Hepatocyte (in vitro differentiated cells): ENCODE data around the gene SNX27. TPM values are rescaled to one million over a fixed set of nuclear protein-coding genes. Genes with fewer than 3 reads are reported as not detected.
A peak's percentile ranks its signal among the peaks of the same experiment; 100 is the strongest.

Experiments
- DNase-seq: peaks from one replicate; pipeline ENCODE4 v3.0.0-alpha.2; 2016; ENCODE audit warnings: low spot score
- H2AFZ ChIP-seq: fragments of 200-600 bp; sonication (generic); 2 replicates; pipeline ENCODE4 v1.6.0; 2016; ENCODE audit warnings: antibody characterized with exemption, mild to moderate bottlenecking
- H3K27ac ChIP-seq: fragments of 200-600 bp; sonication (generic); 2 replicates; pipeline ENCODE4 v1.5.1; 2016; ENCODE audit warnings: mild to moderate bottlenecking
- H3K27me3 ChIP-seq: fragments of 200-600 bp; sonication (generic); 2 replicates; pipeline ENCODE4 v1.6.1; 2016
- H3K36me3 ChIP-seq: fragments of 200-600 bp; sonication (generic); replicated peaks from 2 replicates; pipeline ENCODE4 v1.5.1; 2016; ENCODE audit warnings: low read depth; ENCODE audit not compliant: insufficient read depth
- H3K4me1 ChIP-seq: fragments of 200-600 bp; sonication (generic); 2 replicates; pipeline ENCODE4 v1.5.1; 2016; ENCODE audit warnings: mild to moderate bottlenecking, moderate library complexity; ENCODE audit not compliant: insufficient read depth
- H3K4me2 ChIP-seq: fragments of 200-600 bp; sonication (generic); 2 replicates; pipeline ENCODE4 v1.6.0; 2016
- H3K4me3 ChIP-seq: fragments of 200-600 bp; sonication (generic); 2 replicates; pipeline ENCODE4 v1.5.1; 2016; ENCODE audit warnings: mild to moderate bottlenecking
- H3K79me2 ChIP-seq: fragments of 200-600 bp; sonication (generic); 2 replicates; pipeline ENCODE4 v1.6.0; 2017; ENCODE audit warnings: mild to moderate bottlenecking
- H3K9me2 ChIP-seq: fragments of 200-600 bp; sonication (generic); replicated peaks from 2 replicates; pipeline ENCODE4 v1.6.0; 2017; ENCODE audit warnings: mild to moderate bottlenecking; ENCODE audit not compliant: insufficient read depth
- H3K9me3 ChIP-seq: fragments of 200-600 bp; sonication (generic); 2 replicates; pipeline ENCODE4 v1.5.1; 2016; ENCODE audit warnings: low read depth, mild to moderate bottlenecking
- H4K20me1 ChIP-seq: fragments of 200-600 bp; sonication (generic); 2 replicates; pipeline ENCODE4 v1.6.0; 2016; ENCODE audit warnings: mild to moderate bottlenecking; ENCODE audit not compliant: insufficient read depth, poor library complexity, severe bottlenecking
- CTCF ChIP-seq: fragments of 200-600 bp; sonication (generic); IDR thresholded peaks from 2 replicates; pipeline ENCODE4 v1.5.1; 2016; ENCODE audit warnings: antibody characterized with exemption, mild to moderate bottlenecking; ENCODE audit not compliant: poor library complexity
- EZH2 ChIP-seq: fragments of 200-600 bp; sonication (generic); IDR thresholded peaks from 2 replicates; pipeline ENCODE4 v1.6.1; 2016; ENCODE audit warnings: antibody characterized with exemption, mild to moderate bottlenecking, borderline replicate concordance
- EZH2phosphoT487 ChIP-seq: fragments of 200-600 bp; sonication (generic); IDR thresholded peaks from one replicate; pipeline ENCODE4 v1.6.1; 2018; ENCODE audit warnings: antibody characterized with exemption, mild to moderate bottlenecking, low read depth, moderate library complexity; ENCODE audit not compliant: unreplicated experiment, severe bottlenecking
- WGBS: methylation state at CpG from one replicate; pipeline ENCODE4 v1.1.6; 2016; ENCODE audit warnings: low lambda C conversion rate; ENCODE audit errors: missing lambda C conversion rate; 5-methylcytosine and 5-hydroxymethylcytosine counted together
- polyA plus RNA-seq: library from polyadenylated mRNA; unstranded; fragments of >200 nt; fragmentation: Nextera tagmentation; extraction: Ambion mirVana; gene quantifications from 2 replicates; pipeline ENCODE4 v1.2.1, GENCODE V29; 2016
- total RNA-seq: library from RNA; depleted of rRNA; stranded (reverse); fragments of >200 nt; gene quantifications from 2 replicates; pipeline ENCODE4 v1.2.3, GENCODE V29; 2014

SNX27 gene
- total and polyA plus RNA-seq, 2 experiments from 2014 or later = 24.0 to 38.7 TPM

GRCh38 chr1:151619489-151620093 lies 7.7 kb downstream of the SNX27 start:
- H3K9me3 ChIP-seq = no peaks in the 10 kb centered on the region
- H3K27me3 ChIP-seq = no peaks in the 10 kb centered on the region
- H3K27ac ChIP-seq = peak overlapping the region; percentile 74
- WGBS = 52% methylated on average over 6 of the region's 6 CpGs
- peak overlapping the region; percentile 64 for H3K4me2 ChIP-seq
- no peaks in the 10 kb centered on the region for H3K36me3 ChIP-seq
- no peaks in the 10 kb centered on the region for H3K9me2 ChIP-seq
- no peak for TF ChIP-seq CTCF
- no peak for TF ChIP-seq EZH2
- TF ChIP-seq EZH2phosphoT487 = no peak
- H3K4me1 ChIP-seq = peaks cover 36% of the 10 kb centered on the region
- DNase-seq = peak; percentile 56
- H3K4me3 ChIP-seq = no peak overlapping the region
- H2AFZ ChIP-seq = no peak overlapping the region
- H3K79me2 ChIP-seq = peaks cover 90% of the 10 kb centered on the region
- peaks cover 24% of the 10 kb centered on the region for H4K20me1 ChIP-seq

DNA sequence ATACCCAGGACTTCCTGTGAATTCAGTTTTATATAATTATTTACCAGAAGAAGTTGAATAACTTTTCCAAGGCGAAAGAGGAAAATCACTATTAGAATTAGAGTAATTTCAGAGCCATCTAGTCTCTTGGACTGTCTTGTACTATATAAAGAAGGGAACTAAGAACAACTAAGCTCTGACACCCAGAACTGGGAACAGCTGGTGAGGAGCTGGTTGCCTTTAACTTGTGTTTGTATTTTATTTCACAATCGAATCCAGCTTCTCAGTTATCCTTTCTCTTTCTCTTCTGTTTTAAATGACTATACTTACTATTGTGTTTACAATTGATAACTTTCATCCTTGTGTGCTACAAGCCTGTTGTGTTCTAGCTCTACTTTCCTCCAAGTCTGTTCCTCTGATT lies 8.4 kb downstream of the SNX27 start:
- no peak overlapping the region for H3K4me3 ChIP-seq
- peaks cover 24% of the 10 kb centered on the region for H4K20me1 ChIP-seq
- WGBS = 63% methylated on average over 2 of the region's 2 CpGs
- DNase-seq = no peak
- TF ChIP-seq EZH2phosphoT487 (no peak), CTCF (no peak), EZH2 (no peak)
- peak overlapping the region; percentile 64 for H3K4me2 ChIP-seq
- H3K27ac ChIP-seq = peak overlapping the region; percentile 74
- H3K79me2 ChIP-seq = peaks cover 90% of the 10 kb centered on the region
- H3K4me1 ChIP-seq = peaks cover 36% of the 10 kb centered on the region
- H3K36me3 ChIP-seq = no peaks in the 10 kb centered on the region
- no peaks in the 10 kb centered on the region for H3K9me2 ChIP-seq
- H2AFZ ChIP-seq = no peak overlapping the region
- H3K27me3 ChIP-seq = no peaks in the 10 kb centered on the region
- no peaks in the 10 kb centered on the region for H3K9me3 ChIP-seq

GRCh38 chr1:151621351-151621750 lies 9.5 kb downstream of the SNX27 start:
- Histone ChIP-seq H3K4me2 (peak overlapping the region; percentile 64), H3K79me2 (peaks cover 90% of the 10 kb centered on the region), H3K27me3 (no peaks in the 10 kb centered on the region), H3K4me3 (no peak overlapping the region), H4K20me1 (peaks cover 19% of the 10 kb centered on the region), H3K27ac (peak overlapping the region; percentile 74), H3K36me3 (no peaks in the 10 kb centered on the region), H3K9me3 (no peaks in the 10 kb centered on the region), H2AFZ (no peak overlapping the region), H3K9me2 (no peaks in the 10 kb centered on the region), H3K4me1 (peaks cover 32% of the 10 kb centered on the region)
- TF ChIP-seq EZH2phosphoT487 (no peak), CTCF (no peak), EZH2 (no peak)
- DNase-seq = peak; percentile 39
- WGBS = 53% methylated on average over 2 of the region's 2 CpGs

DNA sequence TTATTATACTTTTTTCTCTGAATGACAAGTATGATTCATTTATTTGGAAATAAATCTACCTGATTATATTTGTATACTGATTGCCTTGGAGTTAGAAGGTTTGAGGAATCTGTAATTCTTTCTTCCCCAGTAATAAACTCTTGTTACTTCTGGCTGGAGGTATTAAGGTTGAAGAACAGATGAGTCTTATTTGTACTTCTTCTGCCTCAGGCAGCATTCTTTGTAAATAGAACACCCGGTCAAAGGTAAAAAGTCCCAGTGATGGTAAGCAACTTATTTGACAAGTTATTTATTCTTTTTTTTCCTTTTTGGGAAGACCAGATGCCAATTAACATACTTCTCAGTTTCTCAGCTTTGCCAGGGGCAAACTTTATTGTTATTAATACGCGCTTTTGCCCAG lies 12.9 kb downstream of the SNX27 start:
- Histone ChIP-seq H3K9me3 (no peaks in the 10 kb centered on the region), H3K9me2 (no peaks in the 10 kb centered on the region), H3K36me3 (no peaks in the 10 kb centered on the region), H3K4me2 (no peak overlapping the region), H3K4me3 (no peak overlapping the region), H3K27ac (no peak overlapping the region), H2AFZ (no peak overlapping the region), H3K27me3 (no peaks in the 10 kb centered on the region), H4K20me1 (peaks cover 4% of the 10 kb centered on the region), H3K79me2 (peaks cover 93% of the 10 kb centered on the region), H3K4me1 (peaks cover 11% of the 10 kb centered on the region)
- no peak for DNase-seq
- TF ChIP-seq EZH2 (no peak), EZH2phosphoT487 (no peak), CTCF (no peak)
- WGBS = 64% methylated on average over 3 of the region's 3 CpGs
